Motor neuron (in vitro differentiated cells): ENCODE data around the gene CSF2RB. TPM values are rescaled to one million over a fixed set of nuclear protein-coding genes. Genes with fewer than 3 reads are reported as not detected.
A peak's percentile ranks its signal among the peaks of the same experiment; 100 is the strongest.

Experiments used
- ATAC-seq, 8 experiments: fragments of 200-7000 bp; cut with Tn5 transposase; replicated peaks in 6 of 8; 2 replicates each; pipeline ENCODE4 v1.8.0; 2021; ENCODE audit warnings: mild to moderate bottlenecking in 8 of 8, moderate library complexity in 8 of 8
- H3K27ac ChIP-seq, 2 donors: fragments of 250-450 bp; sonication (Bioruptor Pico); 2 replicates each; pipeline ENCODE4 v1.9.0; 2021; ENCODE audit warnings: antibody characterized with exemption in 2 of 2, mild to moderate bottlenecking in 2 of 2, moderate library complexity in 1 of 2
- H3K4me1 ChIP-seq, 2 donors: fragments of 250-450 bp; sonication (Bioruptor Pico); replicated peaks in 1 of 2; 2 replicates each; pipeline ENCODE4 v1.6.1; 2021; ENCODE audit warnings: antibody characterized with exemption in 2 of 2, mild to moderate bottlenecking in 2 of 2, moderate library complexity in 1 of 2
- H3K4me3 ChIP-seq, 5 donors: fragments of 250-450 bp; sonication (Bioruptor Pico); 2 replicates each; pipeline ENCODE4 v1.9.0; 2021; ENCODE audit warnings: antibody characterized with exemption in 5 of 5, mild to moderate bottlenecking in 5 of 5, moderate library complexity in 4 of 5
- WGBS, 10 experiments: fragments of 450-650 bp; shearing (Covaris generic); methylation state at CpG; one replicate each; pipeline ENCODE4 v1.0.0; 2022; 5-methylcytosine and 5-hydroxymethylcytosine counted together
- in situ Hi-C, 9 experiments: fragments of 400-800 bp; cut with MboI; loops; one replicate each; pipeline ENCODE4 v1.15.0; 2021; ENCODE audit warnings: low sequenced_read_pairs in 9 of 9, low pct_unique_long_range_greater_than_20kb in 2 of 9; ENCODE audit not compliant: unreplicated experiment in 9 of 9
- total RNA-seq, 8 experiments: library from RNA; unstranded; fragments of 300-600 nt; gene quantifications; 2 replicates each; pipeline versions ENCODE4 v1.2.3 to v1.2.4, GENCODE V29; 2022

The CSF2RB gene
- total RNA-seq, 8 experiments from 2014 or later, result 0.08 to 0.38 (median 0.10) TPM; not detected in 3

DNA sequence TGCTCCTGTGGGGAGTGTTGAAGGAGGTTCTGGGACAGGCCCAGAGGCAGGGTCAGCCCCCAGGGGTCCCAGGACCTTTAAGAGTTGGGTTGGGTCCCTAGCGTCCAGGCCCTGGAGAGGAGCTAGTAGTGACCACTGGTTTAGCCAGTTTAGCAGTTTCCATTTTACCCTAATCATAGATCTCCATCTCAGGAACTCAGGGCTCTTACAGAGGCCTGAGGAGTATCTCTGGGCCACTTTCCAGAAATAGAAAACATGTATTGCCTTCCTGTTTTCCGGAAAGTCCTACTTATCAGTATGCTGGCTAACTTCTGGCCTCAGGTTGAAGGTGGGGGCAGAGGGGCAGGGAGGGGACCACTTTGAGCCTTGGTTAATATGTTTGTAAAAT lies 39.1 kb upstream of the CSF2RB start:
- no peak overlapping the region for H3K27ac ChIP-seq
- H3K4me1 ChIP-seq, result no peaks in the 10 kb centered on the region
- 20 to 50% (median 42%) methylated on average over 1 of the region's 2 CpGs; no CpG with 5 or more reads in 6 of the 10 experiments for WGBS, 10 experiments
- in situ Hi-C loops, result loop anchor here in 2 of 9 experiments (10.0 to 25.0 kb wide), 3 partner anchors 100 to 337 kb away; partner anchors contain the start of gene EIF3D (in 1 of the 2)
- no peak for ATAC-seq
- H3K4me3 ChIP-seq, result no peak overlapping the region

DNA sequence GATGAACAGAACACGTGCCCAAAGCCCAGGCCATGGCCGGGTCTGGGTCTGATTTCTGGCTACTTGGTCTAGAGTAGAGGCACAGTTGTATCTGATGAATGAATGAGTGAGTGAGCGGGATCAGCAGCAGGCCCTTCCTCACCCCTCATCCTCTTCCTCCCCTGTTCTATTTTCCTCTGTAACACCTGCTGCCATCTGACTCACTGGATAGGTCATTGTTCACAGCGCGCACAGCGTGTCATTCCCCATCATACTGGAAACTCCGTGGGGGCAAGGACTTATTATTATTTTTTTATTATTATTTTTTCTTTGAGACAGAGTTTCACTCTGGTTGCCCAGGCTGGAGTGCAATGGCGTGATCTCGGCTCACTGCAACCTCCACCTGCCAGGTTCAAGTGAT lies 38.7 kb upstream of the CSF2RB start:
- H3K27ac ChIP-seq, result no peak overlapping the region
- H3K4me3 ChIP-seq, result no peak overlapping the region
- 60 to 100% (median 85%) methylated on average over 1 to 7 of the region's 9 CpGs; no CpG with 5 or more reads in 1 of the 10 experiments for WGBS, 10 experiments
- in situ Hi-C loops, result loop anchor here in 2 of 9 experiments (10.0 to 25.0 kb wide), 3 partner anchors 100 to 337 kb away; partner anchors contain the start of gene EIF3D (in 1 of the 2)
- H3K4me1 ChIP-seq, result no peaks in the 10 kb centered on the region
- no peak for ATAC-seq

DNA sequence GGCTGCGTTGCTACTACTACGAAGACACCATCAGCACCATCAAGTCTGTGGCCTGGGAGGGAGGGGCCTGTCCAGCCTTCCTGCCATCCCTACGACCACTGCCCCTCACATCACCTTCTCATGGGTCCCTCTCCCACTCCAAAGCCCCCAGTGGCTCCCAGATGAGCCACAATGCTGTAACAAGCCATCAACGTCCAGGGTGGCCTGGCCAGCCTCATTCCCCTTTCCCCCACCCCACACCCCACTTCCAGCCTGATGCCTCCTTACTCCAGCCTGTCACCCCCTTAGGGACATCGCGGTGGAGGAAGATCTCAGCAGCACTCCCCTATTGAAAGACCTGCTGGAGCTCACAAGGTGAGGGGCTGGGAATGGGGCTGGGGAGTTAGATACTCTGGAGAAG lies 37.7 kb upstream of the CSF2RB start:
- in situ Hi-C loops, result loop anchor here in 1 of 9 experiments (10.0 kb wide), 1 partner anchor 99 kb away; no protein-coding TSS in a partner anchor
- Histone ChIP-seq H3K27ac (no peak overlapping the region), H3K4me1 (no peaks in the 10 kb centered on the region), H3K4me3 (no peak overlapping the region)
- WGBS, 10 experiments, result 93% methylated on average over 3 of the region's 6 CpGs; no CpG with 5 or more reads in 9 of the 10 experiments
- ATAC-seq, result no peak

DNA sequence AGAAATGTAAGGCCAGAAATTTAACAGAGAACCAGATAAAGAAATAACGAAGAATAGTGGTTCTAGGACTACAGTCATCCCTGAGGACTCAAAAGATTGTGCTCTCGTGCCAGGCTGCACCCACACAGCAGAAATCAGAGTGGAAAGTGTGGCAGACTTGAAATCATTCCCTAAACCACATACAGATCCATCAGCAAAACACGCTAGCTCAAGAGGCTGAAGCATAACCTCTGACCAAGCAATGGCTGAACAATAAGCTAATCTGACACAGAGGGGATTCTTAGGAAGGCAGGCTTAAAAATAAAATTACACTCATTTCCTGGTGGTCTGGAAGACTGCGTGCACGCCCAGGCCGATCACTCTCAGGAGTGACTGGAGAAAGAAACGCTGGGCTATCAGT lies 33.7 kb upstream of the CSF2RB start:
- Histone ChIP-seq H3K4me3 (no peak overlapping the region), H3K4me1 (no peaks in the 10 kb centered on the region), H3K27ac (no peak overlapping the region)
- ATAC-seq, result no peak
- in situ Hi-C loops, result loop anchor here in 1 of 9 experiments (10.0 kb wide), 1 partner anchor 95 kb away; no protein-coding TSS in a partner anchor
- 0 to 100% (median 66%) methylated on average over 2 to 7 of the region's 7 CpGs; no CpG with 5 or more reads in 1 of the 10 experiments for WGBS, 10 experiments

DNA sequence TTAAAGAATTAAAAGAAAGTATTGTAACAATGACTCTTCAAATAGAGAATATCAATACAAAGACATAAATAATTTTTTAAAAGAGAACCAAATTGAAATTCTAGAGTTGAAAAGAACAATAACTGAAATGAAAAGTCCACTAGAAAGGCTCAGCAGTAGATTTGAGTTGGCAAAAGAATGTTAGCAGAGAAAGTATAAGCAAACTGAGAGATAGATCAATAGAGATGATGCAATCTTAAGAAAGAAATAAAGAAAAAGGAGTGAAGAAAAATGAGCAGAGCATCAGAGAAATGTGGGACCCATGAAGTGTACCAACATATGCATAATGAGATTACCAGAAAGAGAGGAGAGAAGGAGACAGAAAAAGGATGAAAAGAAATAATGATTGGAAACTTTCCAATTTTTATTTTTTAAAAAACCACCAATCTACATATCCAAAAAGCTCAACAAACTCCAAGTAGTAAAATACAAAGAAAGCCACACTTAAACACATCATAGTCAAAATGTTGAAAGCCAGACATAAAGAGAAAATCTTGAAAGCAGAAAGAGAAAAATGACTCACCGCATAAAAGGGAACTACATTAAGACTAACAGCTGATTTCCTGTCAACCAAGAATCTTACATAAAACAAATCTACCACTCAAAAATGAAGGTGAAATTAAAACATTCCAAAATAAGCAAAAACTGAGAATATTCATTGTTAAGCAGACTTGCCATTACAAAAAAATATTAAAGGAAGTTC lies 31.8 kb upstream of the CSF2RB start:
- no peaks in the 10 kb centered on the region for H3K4me1 ChIP-seq
- H3K27ac ChIP-seq, result no peak overlapping the region
- 6 to 100% (median 93%) methylated on average over 1 of the region's 1 CpG for WGBS, 10 experiments
- in situ Hi-C loops, result no loop called here
- ATAC-seq, result no peak
- no peak overlapping the region for H3K4me3 ChIP-seq

DNA sequence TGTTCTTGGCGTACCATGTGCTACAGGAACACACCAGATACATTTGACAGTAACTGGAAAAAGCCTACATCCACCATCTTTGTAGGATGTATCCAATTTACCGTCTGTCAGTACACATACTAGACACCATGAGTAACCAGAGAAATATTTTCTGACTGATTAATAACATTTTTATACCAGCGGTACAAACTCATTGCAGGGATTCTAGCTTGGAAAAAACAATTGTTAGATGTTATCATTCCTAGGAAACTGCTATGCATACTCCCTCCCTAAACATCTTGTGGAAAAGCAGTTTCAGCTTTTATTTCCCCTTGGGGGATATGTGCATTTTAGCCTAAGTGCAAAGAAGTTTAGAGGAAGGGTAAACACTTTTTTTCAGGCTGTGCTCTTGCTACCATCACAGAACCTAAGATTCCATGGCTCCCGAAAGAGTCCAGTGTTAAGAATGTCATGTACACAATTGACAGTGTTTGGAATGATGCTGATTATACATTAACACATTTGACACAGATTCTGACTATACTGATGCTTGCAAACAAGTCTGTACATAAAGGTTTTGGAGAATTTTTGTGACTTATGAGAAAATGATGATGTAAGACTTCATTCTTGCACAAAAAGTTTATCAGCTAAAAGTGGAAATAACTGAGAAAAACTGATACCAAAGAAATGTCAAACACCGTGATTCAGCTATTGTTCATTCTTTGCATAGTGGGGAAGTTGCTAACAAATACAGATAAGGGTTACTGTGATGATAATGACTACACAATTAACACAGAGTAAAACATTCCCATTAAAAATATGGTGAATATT lies 28.9 kb upstream of the CSF2RB start:
- H3K27ac ChIP-seq, result no peak overlapping the region
- H3K4me3 ChIP-seq, result no peak overlapping the region
- WGBS, 10 experiments, result 0 to 92% (median 76%) methylated on average over 2 to 5 of the region's 5 CpGs; no CpG with 5 or more reads in 1 of the 10 experiments
- peak in 3 of 8 experiments; percentile 39 to 69 (median 52) for ATAC-seq
- in situ Hi-C loops, result no loop called here
- H3K4me1 ChIP-seq, result no peaks in the 10 kb centered on the region

DNA sequence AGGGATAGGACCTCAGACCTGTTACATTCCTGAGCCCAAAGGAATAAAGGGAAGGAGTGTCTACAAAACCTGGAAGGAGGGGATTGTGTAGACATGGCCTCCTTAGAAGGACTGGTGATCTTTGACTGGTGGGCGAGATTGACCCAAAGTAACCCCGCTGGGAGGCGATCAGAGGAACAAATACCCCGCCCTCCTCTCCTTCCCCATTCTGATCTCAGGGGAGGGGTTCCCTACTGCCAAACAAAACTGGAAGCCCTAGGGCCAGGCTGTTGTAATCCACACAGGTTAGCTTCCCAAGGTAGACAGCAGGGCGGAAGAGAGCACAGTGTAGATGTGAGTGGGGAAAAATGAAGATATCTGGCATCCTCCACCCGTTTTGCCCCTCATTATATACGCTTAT lies 28.0 kb upstream of the CSF2RB start:
- Histone ChIP-seq H3K4me1 (no peaks in the 10 kb centered on the region), H3K27ac (no peak overlapping the region), H3K4me3 (no peak overlapping the region)
- no peak for ATAC-seq
- in situ Hi-C loops, result no loop called here
- WGBS, 10 experiments, result 34 to 100% (median 74%) methylated on average over 1 to 3 of the region's 7 CpGs; no CpG with 5 or more reads in 2 of the 10 experiments

DNA sequence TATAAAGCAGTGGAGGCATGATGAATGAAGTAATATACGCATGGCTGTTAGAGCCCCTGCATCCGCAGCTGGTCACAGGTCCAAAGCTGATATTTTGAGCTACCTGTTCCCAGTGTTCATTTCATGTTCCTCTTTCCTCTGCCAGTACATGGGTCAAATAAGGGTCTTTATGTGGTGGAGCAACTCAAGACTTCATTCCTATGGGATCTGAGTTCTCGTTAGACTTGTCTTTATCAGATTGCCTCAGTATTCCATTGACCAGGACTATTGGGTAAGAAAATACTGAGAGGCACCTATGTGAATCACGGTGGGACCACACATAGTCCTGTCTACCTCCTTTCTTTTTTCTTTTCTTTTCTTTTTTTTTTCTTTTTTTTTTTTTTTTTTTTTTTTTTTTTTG lies 27.4 kb upstream of the CSF2RB start:
- in situ Hi-C loops, result no loop called here
- WGBS, 10 experiments, result 40 to 89% (median 52%) methylated on average over 1 to 4 of the region's 4 CpGs; no CpG with 5 or more reads in 1 of the 10 experiments

DNA sequence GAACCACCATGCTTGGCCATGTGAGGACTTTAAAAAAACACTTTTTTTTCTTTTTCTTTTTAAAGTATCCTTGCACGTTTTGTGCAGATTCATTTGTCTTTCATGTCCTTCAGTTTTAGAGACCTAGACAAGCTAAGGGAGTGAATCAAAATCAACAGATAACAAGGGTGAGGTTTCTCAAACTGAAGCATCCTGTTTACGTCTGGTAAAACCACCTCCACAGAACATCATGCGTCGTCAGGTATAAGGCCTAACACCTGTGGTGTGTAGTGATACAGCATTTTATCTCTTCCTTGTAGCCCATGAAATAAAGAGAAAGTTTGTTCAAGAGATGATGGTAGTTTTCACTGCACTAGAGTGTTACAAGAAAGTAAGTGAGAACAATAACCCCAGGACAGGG lies 26.3 kb upstream of the CSF2RB start:
- H3K4me3 ChIP-seq, result no peak overlapping the region
- H3K27ac ChIP-seq, result no peak overlapping the region
- in situ Hi-C loops, result no loop called here
- 21 to 93% (median 68%) methylated on average over 1 to 4 of the region's 4 CpGs; no CpG with 5 or more reads in 1 of the 10 experiments for WGBS, 10 experiments
- ATAC-seq, result no peak
- H3K4me1 ChIP-seq, result no peaks in the 10 kb centered on the region

More for the DNA sequence above, 27.4 kb upstream of the CSF2RB start:
- no peak for ATAC-seq
- H3K4me1 ChIP-seq, result no peaks in the 10 kb centered on the region
- no peak overlapping the region for H3K4me3 ChIP-seq
- no peak overlapping the region for H3K27ac ChIP-seq

DNA sequence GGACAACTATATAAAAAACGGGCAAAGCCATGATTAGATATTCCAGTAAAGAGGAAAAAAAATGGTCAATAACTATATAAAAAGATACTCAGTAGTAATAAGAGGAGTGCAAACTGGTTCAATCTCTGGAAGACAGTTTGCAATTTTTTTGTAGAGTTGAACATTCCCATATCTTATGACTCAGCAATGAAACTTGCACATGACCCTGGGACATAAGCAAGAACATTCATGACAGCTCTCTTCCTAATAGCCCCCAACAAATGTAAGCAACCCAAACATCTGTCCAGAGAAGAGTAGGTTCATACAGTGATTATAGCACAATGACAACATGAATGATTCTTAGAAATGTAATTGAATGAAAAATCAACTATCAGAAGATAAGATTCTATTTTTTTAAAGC lies 21.8 kb upstream of the CSF2RB start:
- Histone ChIP-seq H3K4me1 (no peaks in the 10 kb centered on the region), H3K27ac (no peak overlapping the region), H3K4me3 (no peak overlapping the region)
- 0 to 80% (median 36%) methylated on average over 1 of the region's 1 CpG; no CpG with 5 or more reads in 1 of the 10 experiments for WGBS, 10 experiments
- in situ Hi-C loops, result no loop called here
- ATAC-seq, result peak in 1 of 8 experiments; percentile 14

DNA sequence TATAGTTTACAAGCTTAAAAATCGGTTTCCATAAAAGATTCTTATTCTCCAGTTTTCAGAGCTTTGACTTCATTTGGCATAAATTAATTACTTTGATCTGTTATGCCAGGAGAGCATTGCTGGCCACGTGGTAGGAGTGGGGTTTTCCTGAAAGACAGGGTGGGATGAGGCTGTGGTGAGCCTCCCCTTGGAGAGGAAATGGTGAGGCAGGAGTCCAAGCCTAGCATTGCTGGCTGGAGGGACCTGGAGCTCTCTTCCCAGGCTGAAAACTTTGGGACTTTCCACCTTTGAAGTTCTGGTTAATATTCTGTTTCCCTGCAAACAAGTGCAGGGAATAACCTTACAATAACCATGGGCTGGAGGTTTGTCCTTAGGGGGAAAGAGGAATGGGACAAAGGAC lies 21.1 kb upstream of the CSF2RB start:
- in situ Hi-C loops, result no loop called here
- no peak overlapping the region for H3K27ac ChIP-seq
- 0 to 43% (median 25%) methylated on average over 1 to 2 of the region's 2 CpGs; no CpG with 5 or more reads in 2 of the 10 experiments for WGBS, 10 experiments
- ATAC-seq, result no peak
- H3K4me3 ChIP-seq, result no peak overlapping the region
- H3K4me1 ChIP-seq, result no peaks in the 10 kb centered on the region

DNA sequence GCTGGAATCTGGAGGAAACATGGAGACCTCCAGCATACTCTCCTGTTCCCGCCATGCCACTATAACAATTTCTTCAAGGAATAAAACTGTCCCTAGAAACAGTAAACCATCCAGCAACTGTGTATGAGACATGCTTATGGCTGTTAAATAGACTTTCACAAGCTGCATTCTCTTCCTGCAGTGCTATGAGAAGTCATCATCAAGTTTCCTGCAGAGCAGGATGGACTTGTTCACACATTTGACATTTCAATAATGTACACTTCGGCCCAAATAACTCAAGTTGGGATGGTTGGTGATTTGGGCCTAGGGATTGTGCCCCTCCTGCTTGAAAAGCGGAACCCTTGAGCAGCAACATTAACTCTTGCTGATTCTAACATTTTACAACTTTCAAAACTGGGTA lies 20.2 kb upstream of the CSF2RB start:
- in situ Hi-C loops, result no loop called here
- Histone ChIP-seq H3K27ac (no peak overlapping the region), H3K4me3 (no peak overlapping the region), H3K4me1 (no peaks in the 10 kb centered on the region)
- 29 to 88% (median 64%) methylated on average over 1 to 3 of the region's 3 CpGs; no CpG with 5 or more reads in 2 of the 10 experiments for WGBS, 10 experiments
- no peak for ATAC-seq

DNA sequence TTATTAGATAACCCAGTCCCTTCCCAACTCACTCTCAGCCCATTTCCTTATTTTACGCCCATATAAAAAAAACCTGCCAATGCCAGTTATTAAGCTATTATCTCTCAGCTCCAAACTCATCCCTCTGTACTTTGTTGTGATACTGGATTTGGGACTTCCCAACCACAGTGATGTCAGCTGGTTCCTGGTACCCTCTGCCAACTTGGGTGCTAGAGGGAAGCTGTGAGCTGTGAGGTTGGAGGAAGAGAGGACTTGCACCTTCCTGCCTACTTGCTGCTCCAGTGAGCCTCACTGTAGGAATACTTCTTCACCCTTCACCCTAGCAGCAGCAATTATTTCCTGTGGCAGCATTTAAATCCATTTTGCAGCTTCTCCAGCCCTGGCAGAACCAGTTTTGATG lies 19.2 kb upstream of the CSF2RB start:
- Histone ChIP-seq H3K4me3 (no peak overlapping the region), H3K4me1 (no peaks in the 10 kb centered on the region), H3K27ac (no peak overlapping the region)
- WGBS, 10 experiments, result 29 to 100% (median 90%) methylated on average over 1 of the region's 1 CpG; no CpG with 5 or more reads in 4 of the 10 experiments
- no peak for ATAC-seq
- in situ Hi-C loops, result no loop called here
